HepG2 (cell line): Measurements from ENCODE around the gene TNFRSF11A. TPM values are rescaled to one million over a fixed set of nuclear protein-coding genes. Genes with fewer than 3 reads are reported as not detected.

ENCODE experiments used
- ATAC-seq: fragments of 200-7000 bp; cut with Tn5 transposase; 3 replicates; pipeline ENCODE4 v1.9.1; 2020; ENCODE audit warnings: mild to moderate bottlenecking, moderate library complexity
- BruUV-seq: library from RNA; stranded (reverse); fragments of 400-500 nt; replicated peaks from 2 replicates; lab custom pipeline; 2021; lab: Mats Ljungman, UMichigan
- CTCF ChIA-PET: fragments of 300-600 bp; formaldehyde crosslinking; extraction: SDS; loops from one replicate; lab custom pipeline; 2021; ENCODE audit warnings: low total read pairs, inconsistent platforms, low intra/inter-chr PET ratio; lab: Yijun Ruan, JAX
- POLR2A ChIA-PET: fragments of 350-600 bp; sonication (Branson Sonifier 250); formaldehyde crosslinking; loops from one replicate; lab custom pipeline; 2020; ENCODE audit warnings: antibody characterized with exemption, inconsistent platforms; lab: Yijun Ruan, JAX
- DNase-seq: peaks from one replicate; pipeline ENCODE4 v3.0.0-alpha.2; 2015; ENCODE audit warnings: low spot score
- FAIRE-seq: peaks from 3 replicates; lab custom pipeline; 2011; peaks lifted over from hg19 to GRCh38; lab: Jason Lieb, UNC
- H2AFZ ChIP-seq: one replicate; pipeline ENCODE4 v1.6.1; 2011; ENCODE audit warnings: low read length, inconsistent platforms
- H3K27ac ChIP-seq: fragments of 300-600 bp; 3 replicates; pipeline ENCODE4 v1.8.0; 2011; ENCODE audit warnings: mixed run types, mild to moderate bottlenecking, mixed read lengths, low read length, inconsistent platforms; ENCODE audit not compliant: insufficient read depth; ENCODE audit errors: extremely low read length
- H3K27me3 ChIP-seq, 2 experiments: fragments of 200-600 bp in 1 of 2; 2 replicates in 1 of 2; 3 replicates in 1 of 2; pipeline versions ENCODE4 v1.6.0 to v1.8.0; 2011; ENCODE audit warnings: low read length in 2 of 2, mild to moderate bottlenecking in 2 of 2, moderate library complexity in 2 of 2, inconsistent platforms in 1 of 2; ENCODE audit not compliant: insufficient read depth in 2 of 2, control insufficient read depth in 1 of 2
- H3K36me3 ChIP-seq, 2 experiments: fragments of 200-600 bp in 1 of 2; replicated peaks in 1 of 2; 2 replicates in 1 of 2; 3 replicates in 1 of 2; pipeline versions ENCODE4 v1.5.1 to v1.8.0; 2011; ENCODE audit warnings: low read length in 2 of 2, inconsistent platforms in 1 of 2; ENCODE audit not compliant: insufficient read depth in 2 of 2, control insufficient read depth in 1 of 2
- H3K4me1 ChIP-seq: 2 replicates; pipeline ENCODE4 v1.5.1; 2012; ENCODE audit warnings: low read length, inconsistent platforms; ENCODE audit not compliant: insufficient read depth
- H3K4me2 ChIP-seq: 2 replicates; pipeline ENCODE4 v1.6.0; 2011; ENCODE audit warnings: low read depth, low read length, inconsistent platforms
- H3K4me3 ChIP-seq, 3 experiments: fragments of 200-600 bp in 1 of 3; sonication (generic), shearing (Covaris generic) in 1 of 3; replicated peaks in 1 of 3; 2 replicates each; pipeline ENCODE4 v1.5.1; 2011 to 2016; ENCODE audit warnings: low read length in 3 of 3, inconsistent platforms in 2 of 3, low read depth in 2 of 3, mild to moderate bottlenecking in 2 of 3, control low read depth in 1 of 3, mixed read lengths in 1 of 3; ENCODE audit not compliant: insufficient read depth in 1 of 3
- H3K79me2 ChIP-seq: one replicate; pipeline ENCODE4 v1.6.1; 2011; ENCODE audit warnings: low read length, inconsistent platforms; ENCODE audit not compliant: insufficient read depth
- H3K9ac ChIP-seq: 2 replicates; pipeline ENCODE4 v1.6.0; 2011; ENCODE audit warnings: mild to moderate bottlenecking, low read depth, low read length, inconsistent platforms; ENCODE audit not compliant: insufficient read depth
- H3K9me3 ChIP-seq: 2 replicates; pipeline ENCODE4 v1.5.1; 2012; ENCODE audit warnings: mild to moderate bottlenecking, low read length
- H4K20me1 ChIP-seq: 2 replicates; pipeline ENCODE4 v1.6.0; 2011; ENCODE audit warnings: inconsistent platforms, mild to moderate bottlenecking, low read length, moderate library complexity; ENCODE audit not compliant: insufficient read depth
- GATAD2A ChIP-seq: IDR thresholded peaks from 2 replicates; pipeline ENCODE4 v1.6.1; 2016
- ZC3H13 ChIP-seq: sonication (generic); formaldehyde crosslinking; IDR thresholded peaks from 2 replicates; pipeline ENCODE4 v1.8.1; 2023; ENCODE audit warnings: mild to moderate bottlenecking, missing genetic modification reagents, moderate library complexity
- ZNF224 ChIP-seq: sonication (generic); formaldehyde crosslinking; IDR thresholded peaks from 2 replicates; pipeline ENCODE4 v1.5.0; 2020; ENCODE audit warnings: mild to moderate bottlenecking, missing genetic modification reagents
- ZNF274 ChIP-seq: sonication (generic); formaldehyde crosslinking; IDR thresholded peaks from 2 replicates; pipeline ENCODE4 v1.5.1; 2020; ENCODE audit warnings: mild to moderate bottlenecking, missing genetic modification reagents
- WGBS: methylation state at CpG from one replicate; pipeline ENCODE4 v1.1.6; 2017; ENCODE audit warnings: low lambda C conversion rate; 5-methylcytosine and 5-hydroxymethylcytosine counted together
- in situ Hi-C: cut with HindIII; loops from 2 replicates; pipeline ENCODE4 v1.10.0; 2017; ENCODE audit warnings: low pct_unique_long_range_greater_than_20kb; ENCODE audit not compliant: extremely low pct_ligation_motif_present
- intact Hi-C: fragments of 100-400 bp; cut with micrococcal nuclease; formaldehyde crosslinking; loops from one replicate; pipeline ENCODE4 v1.10.0; 2022; ENCODE audit not compliant: unreplicated experiment
- polyA plus RNA-seq, 8 experiments: library from polyadenylated mRNA; depleted of rRNA in 3 of 8; stranded (reverse) in 7 of 8; unstranded in 1 of 8; fragments of >200 nt; fragmentation: Illumina TruSeq in 4 of 8; extraction: Trizol in 4 of 8; gene quantifications; 2 replicates each; pipeline versions ENCODE4 v1.2.1 to v1.2.3, GENCODE V29; 2011 to 2016; ENCODE audit warnings: low read depth in 4 of 8, missing spikeins in 1 of 8, mixed read lengths in 1 of 8; ENCODE audit not compliant: insufficient read depth in 1 of 8
- total RNA-seq, 5 experiments: library from RNA; depleted of rRNA; stranded (reverse); fragments of >200 nt; fragmentation: Illumina TruSeq; extraction: Trizol; gene quantifications; 2 replicates each; pipeline ENCODE4 v1.2.3, GENCODE V29; 2016; ENCODE audit warnings: low read depth in 1 of 5
- TF ChIP-seq, protein P1 (sequence below): sonication (generic); formaldehyde crosslinking; IDR thresholded peaks from 2 replicates; pipeline ENCODE4 v1.4.0; 2020; ENCODE audit warnings: missing genetic modification reagents, borderline replicate concordance
- TF ChIP-seq, protein P2 (sequence below): IDR thresholded peaks from 2 replicates; pipeline ENCODE4 v1.6.1; 2012; ENCODE audit warnings: low read length, improper control_type of control experiment
- TF ChIP-seq, protein P3 (sequence below): sonication (generic); formaldehyde crosslinking; conservative IDR thresholded peaks from 2 replicates; pipeline ENCODE4 v1.5.0; 2020; ENCODE audit warnings: missing genetic modification reagents

TNFRSF11A gene
- total and polyA plus RNA-seq, 2 of the 13 experiments (the other 11 are each of a cell fraction or from before 2014, with no cell fraction given): 4.6 to 6.4 TPM

DNA sequence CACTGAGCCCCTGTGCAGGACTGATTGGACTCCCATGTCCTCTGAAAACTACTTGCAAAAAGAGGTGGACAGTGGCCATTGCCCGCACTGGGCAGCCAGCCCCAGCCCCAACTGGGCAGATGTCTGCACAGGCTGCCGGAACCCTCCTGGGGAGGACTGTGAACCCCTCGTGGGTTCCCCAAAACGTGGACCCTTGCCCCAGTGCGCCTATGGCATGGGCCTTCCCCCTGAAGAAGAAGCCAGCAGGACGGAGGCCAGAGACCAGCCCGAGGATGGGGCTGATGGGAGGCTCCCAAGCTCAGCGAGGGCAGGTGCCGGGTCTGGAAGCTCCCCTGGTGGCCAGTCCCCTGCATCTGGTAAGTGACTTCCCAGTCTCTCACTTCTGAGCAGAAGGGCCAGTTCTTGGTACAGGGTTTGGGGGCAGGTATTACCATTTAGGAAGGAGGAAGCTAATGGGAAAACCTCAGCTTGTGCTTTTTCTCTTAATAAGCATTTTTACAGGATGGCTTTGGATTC lies 44.1 kb downstream of the TNFRSF11A start:
- Histone ChIP-seq H3K27ac (no peak overlapping the region), H3K9me3 (no peaks in the 10 kb centered on the region), H3K36me3 (peaks cover 1 to 13% of the 10 kb centered on the region in 2 experiments; a peak in 3 of 5 replicates), H2AFZ (no peak overlapping the region), H3K4me3 (no peak overlapping the region), H3K79me2 (no peaks in the 10 kb centered on the region), H3K9ac (no peak overlapping the region), H3K4me1 (no peaks in the 10 kb centered on the region), H4K20me1 (no peaks in the 10 kb centered on the region), H3K4me2 (no peak overlapping the region), H3K27me3 (no peaks in the 10 kb centered on the region)
- WGBS: 87% methylated on average over 7 of the region's 9 CpGs
- BruUV-seq: no TSS peak
- intact Hi-C loops (no loop called here), in situ Hi-C loops (no loop called here)
- FAIRE-seq (no peak), DNase-seq (no peak), ATAC-seq (peak; percentile 45; the same call in 2 of the 3 replicates)
- ChIA-PET CTCF (no interaction called here), POLR2A (no interaction called here)
- no peak for TF ChIP-seq ZC3H13
- TF ChIP-seq GATAD2A (CRISPR knock-in tag): no peak
- TF ChIP-seq, protein P1, sequence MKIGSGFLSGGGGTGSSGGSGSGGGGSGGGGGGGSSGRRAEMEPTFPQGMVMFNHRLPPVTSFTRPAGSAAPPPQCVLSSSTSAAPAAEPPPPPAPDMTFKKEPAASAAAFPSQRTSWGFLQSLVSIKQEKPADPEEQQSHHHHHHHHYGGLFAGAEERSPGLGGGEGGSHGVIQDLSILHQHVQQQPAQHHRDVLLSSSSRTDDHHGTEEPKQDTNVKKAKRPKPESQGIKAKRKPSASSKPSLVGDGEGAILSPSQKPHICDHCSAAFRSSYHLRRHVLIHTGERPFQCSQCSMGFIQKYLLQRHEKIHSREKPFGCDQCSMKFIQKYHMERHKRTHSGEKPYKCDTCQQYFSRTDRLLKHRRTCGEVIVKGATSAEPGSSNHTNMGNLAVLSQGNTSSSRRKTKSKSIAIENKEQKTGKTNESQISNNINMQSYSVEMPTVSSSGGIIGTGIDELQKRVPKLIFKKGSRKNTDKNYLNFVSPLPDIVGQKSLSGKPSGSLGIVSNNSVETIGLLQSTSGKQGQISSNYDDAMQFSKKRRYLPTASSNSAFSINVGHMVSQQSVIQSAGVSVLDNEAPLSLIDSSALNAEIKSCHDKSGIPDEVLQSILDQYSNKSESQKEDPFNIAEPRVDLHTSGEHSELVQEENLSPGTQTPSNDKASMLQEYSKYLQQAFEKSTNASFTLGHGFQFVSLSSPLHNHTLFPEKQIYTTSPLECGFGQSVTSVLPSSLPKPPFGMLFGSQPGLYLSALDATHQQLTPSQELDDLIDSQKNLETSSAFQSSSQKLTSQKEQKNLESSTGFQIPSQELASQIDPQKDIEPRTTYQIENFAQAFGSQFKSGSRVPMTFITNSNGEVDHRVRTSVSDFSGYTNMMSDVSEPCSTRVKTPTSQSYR (CRISPR knock-in tag): no peak
- no peak for TF ChIP-seq ZNF224 (CRISPR knock-in tag)

DNA sequence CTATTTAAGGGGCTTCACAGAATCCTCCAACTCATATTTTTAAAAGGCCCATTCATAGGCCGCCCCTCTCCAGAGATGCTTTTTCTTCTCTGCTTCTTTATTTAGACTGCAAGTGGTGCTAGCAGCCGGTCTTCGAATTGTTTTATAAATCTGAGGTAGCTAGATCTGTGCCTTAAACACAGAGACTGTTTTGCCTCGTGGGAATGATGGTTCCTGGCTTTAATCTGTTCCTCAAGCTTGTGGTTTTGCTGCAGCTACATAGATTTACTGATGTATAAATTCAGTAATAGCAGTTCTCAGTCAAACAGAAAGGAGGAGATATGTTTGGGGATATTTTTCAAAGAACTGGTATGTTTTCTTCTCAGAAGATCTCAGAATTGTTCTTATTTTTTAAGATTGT lies 45.3 kb downstream of the TNFRSF11A start:
- no peak for FAIRE-seq
- H3K4me2 ChIP-seq: no peak overlapping the region
- in situ Hi-C loops: no loop called here
- H3K36me3 ChIP-seq: peaks cover 1 to 13% of the 10 kb centered on the region in 2 experiments; a peak in 3 of 5 replicates
- no peak overlapping the region for H2AFZ ChIP-seq
- H4K20me1 ChIP-seq: no peaks in the 10 kb centered on the region
- no peaks in the 10 kb centered on the region for H3K79me2 ChIP-seq
- H3K4me1 ChIP-seq: no peaks in the 10 kb centered on the region
- no peak overlapping the region for H3K27ac ChIP-seq
- no peak overlapping the region for H3K9ac ChIP-seq
- H3K27me3 ChIP-seq: no peaks in the 10 kb centered on the region
- no peak for DNase-seq
- no peaks in the 10 kb centered on the region for H3K9me3 ChIP-seq
- CTCF ChIA-PET: no interaction called here
- H3K4me3 ChIP-seq: no peak overlapping the region
- intact Hi-C loops: no loop called here
- BruUV-seq: no TSS peak
- POLR2A ChIA-PET: no interaction called here
- 86% methylated on average over 4 of the region's 4 CpGs for WGBS
- ATAC-seq: no peak
- TF ChIP-seq, protein P2, sequence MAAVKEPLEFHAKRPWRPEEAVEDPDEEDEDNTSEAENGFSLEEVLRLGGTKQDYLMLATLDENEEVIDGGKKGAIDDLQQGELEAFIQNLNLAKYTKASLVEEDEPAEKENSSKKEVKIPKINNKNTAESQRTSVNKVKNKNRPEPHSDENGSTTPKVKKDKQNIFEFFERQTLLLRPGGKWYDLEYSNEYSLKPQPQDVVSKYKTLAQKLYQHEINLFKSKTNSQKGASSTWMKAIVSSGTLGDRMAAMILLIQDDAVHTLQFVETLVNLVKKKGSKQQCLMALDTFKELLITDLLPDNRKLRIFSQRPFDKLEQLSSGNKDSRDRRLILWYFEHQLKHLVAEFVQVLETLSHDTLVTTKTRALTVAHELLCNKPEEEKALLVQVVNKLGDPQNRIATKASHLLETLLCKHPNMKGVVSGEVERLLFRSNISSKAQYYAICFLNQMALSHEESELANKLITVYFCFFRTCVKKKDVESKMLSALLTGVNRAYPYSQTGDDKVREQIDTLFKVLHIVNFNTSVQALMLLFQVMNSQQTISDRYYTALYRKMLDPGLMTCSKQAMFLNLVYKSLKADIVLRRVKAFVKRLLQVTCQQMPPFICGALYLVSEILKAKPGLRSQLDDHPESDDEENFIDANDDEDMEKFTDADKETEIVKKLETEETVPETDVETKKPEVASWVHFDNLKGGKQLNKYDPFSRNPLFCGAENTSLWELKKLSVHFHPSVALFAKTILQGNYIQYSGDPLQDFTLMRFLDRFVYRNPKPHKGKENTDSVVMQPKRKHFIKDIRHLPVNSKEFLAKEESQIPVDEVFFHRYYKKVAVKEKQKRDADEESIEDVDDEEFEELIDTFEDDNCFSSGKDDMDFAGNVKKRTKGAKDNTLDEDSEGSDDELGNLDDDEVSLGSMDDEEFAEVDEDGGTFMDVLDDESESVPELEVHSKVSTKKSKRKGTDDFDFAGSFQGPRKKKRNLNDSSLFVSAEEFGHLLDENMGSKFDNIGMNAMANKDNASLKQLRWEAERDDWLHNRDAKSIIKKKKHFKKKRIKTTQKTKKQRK: no peak
- TF ChIP-seq, protein P3, sequence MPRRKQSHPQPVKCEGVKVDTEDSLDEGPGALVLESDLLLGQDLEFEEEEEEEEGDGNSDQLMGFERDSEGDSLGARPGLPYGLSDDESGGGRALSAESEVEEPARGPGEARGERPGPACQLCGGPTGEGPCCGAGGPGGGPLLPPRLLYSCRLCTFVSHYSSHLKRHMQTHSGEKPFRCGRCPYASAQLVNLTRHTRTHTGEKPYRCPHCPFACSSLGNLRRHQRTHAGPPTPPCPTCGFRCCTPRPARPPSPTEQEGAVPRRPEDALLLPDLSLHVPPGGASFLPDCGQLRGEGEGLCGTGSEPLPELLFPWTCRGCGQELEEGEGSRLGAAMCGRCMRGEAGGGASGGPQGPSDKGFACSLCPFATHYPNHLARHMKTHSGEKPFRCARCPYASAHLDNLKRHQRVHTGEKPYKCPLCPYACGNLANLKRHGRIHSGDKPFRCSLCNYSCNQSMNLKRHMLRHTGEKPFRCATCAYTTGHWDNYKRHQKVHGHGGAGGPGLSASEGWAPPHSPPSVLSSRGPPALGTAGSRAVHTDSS (CRISPR knock-in tag): no peak
- TF ChIP-seq ZNF274 (CRISPR knock-in tag): no peak
